Right lobe of liver (tissue), 4 donors: Measurements from ENCODE around the gene CLHC1.
"Not testable (repeated sequence)": the region's sequence is repeated elsewhere in the genome, so short reads cannot be mapped to it uniquely, and the experiment has no call there.

ENCODE experiments used
- POLR2A ChIP-seq: fragments of 450-650 bp; IDR thresholded peaks from one replicate; pipeline ENCODE4 v1.6.1; 2017; ENCODE audit warnings: antibody characterized with exemption, mild to moderate bottlenecking
- TF ChIP-seq, protein P1 (sequence below), 4 donors: fragments of 200-600 bp in 3 of 4; fragments of 450-650 bp in 1 of 4; IDR thresholded peaks; one replicate each; pipeline versions ENCODE4 v1.5.1 to v1.8.0; 2016 to 2022; ENCODE audit warnings: antibody characterized with exemption in 4 of 4, mild to moderate bottlenecking in 2 of 4
- donor health status: DM: no; HTN: no; CAD: no.
- donor health status: DM: no; HTN: no; CAD: no.
- donor health status: DM: no; HTN: yes; CAD: no.

DNA sequence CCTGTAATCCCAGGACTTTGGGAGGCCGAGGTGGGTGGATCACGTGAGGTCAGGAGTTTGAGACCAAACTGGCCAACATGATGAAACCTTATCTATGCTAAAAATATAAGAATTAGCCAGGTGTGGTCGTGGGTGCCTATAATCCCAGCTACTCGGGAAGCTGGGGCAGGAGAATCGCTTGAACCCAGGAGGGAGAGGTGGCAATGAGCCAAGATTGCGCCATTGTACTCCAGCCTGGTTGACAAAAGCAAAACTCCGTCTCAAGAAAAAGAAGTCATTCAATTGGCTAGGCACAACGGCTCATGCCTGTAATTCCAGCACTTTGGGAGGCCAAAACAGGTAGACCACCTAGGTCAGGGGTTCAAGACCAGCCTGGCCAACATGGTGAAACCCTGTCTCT is 9.5 kb upstream of the CLHC1 start:
- TF ChIP-seq, protein P1, sequence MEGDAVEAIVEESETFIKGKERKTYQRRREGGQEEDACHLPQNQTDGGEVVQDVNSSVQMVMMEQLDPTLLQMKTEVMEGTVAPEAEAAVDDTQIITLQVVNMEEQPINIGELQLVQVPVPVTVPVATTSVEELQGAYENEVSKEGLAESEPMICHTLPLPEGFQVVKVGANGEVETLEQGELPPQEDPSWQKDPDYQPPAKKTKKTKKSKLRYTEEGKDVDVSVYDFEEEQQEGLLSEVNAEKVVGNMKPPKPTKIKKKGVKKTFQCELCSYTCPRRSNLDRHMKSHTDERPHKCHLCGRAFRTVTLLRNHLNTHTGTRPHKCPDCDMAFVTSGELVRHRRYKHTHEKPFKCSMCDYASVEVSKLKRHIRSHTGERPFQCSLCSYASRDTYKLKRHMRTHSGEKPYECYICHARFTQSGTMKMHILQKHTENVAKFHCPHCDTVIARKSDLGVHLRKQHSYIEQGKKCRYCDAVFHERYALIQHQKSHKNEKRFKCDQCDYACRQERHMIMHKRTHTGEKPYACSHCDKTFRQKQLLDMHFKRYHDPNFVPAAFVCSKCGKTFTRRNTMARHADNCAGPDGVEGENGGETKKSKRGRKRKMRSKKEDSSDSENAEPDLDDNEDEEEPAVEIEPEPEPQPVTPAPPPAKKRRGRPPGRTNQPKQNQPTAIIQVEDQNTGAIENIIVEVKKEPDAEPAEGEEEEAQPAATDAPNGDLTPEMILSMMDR (IDR thresholded peaks at IDR 0.05): not testable (repeated sequence)
- not testable (repeated sequence) for TF ChIP-seq POLR2A
